PFSK-1 (cell line): ENCODE results near the gene PCGF2.

ENCODE experiments used
- POLR2AphosphoS5 ChIP-seq: IDR thresholded peaks from 2 replicates; pipeline ENCODE4 v1.6.1; 2012; ENCODE audit warnings: low read depth, mild to moderate bottlenecking, control low read depth, low read length, moderate library complexity
- REST ChIP-seq, 2 experiments: IDR thresholded peaks; 2 replicates each; pipeline versions ENCODE4 v1.6.1 to v1.8.0; 2011 to 2012; ENCODE audit warnings: low read depth in 2 of 2, low read length in 2 of 2, control low read depth in 1 of 2, inconsistent platforms in 1 of 2, mild to moderate bottlenecking in 1 of 2, moderate library complexity in 1 of 2; ENCODE audit not compliant: insufficient read depth in 1 of 2
- TAF1 ChIP-seq: IDR thresholded peaks from 2 replicates; pipeline ENCODE4 v1.6.1; 2012; ENCODE audit warnings: low read length, control low read depth, borderline replicate concordance; ENCODE audit not compliant: insufficient read depth

- TF ChIP-seq TAF1 (0 out of 2 replicates have a peak, but pooled peaks have one; percentile 19), REST (IDR thresholded peaks at IDR 0.05; ENCODE audit: insufficient read depth in 1 of 2, low read depth in 2 of 2, low read length in 2 of 2) (no peak), POLR2AphosphoS5 (no peak; the same call in 1 of the 2 replicates)
Measured at GRCh38 chr17:38747463-38748148, 530 bp downstream of the PCGF2 start.
